Endodermal cell (in vitro differentiated cells): ENCODE data around the gene ARL2BP. TPM values are rescaled to one million over a fixed set of nuclear protein-coding genes. Genes with fewer than 3 reads are reported as not detected.
A peak's percentile ranks its signal among the peaks of the same experiment; 100 is the strongest.

Experiments
- DNase-seq: peaks from one replicate; pipeline ENCODE4 v3.0.0-alpha.2; 2017
- H3K27ac ChIP-seq: 2 replicates; pipeline ENCODE4 v1.5.1; 2013; ENCODE audit warnings: mild to moderate bottlenecking, low read depth, low read length, moderate library complexity
- H3K27me3 ChIP-seq: 2 replicates; pipeline ENCODE4 v1.6.1; 2013; ENCODE audit warnings: mild to moderate bottlenecking, low read length, moderate library complexity; ENCODE audit not compliant: insufficient read depth, control insufficient read depth, poor library complexity, severe bottlenecking
- H3K36me3 ChIP-seq: 2 replicates; pipeline ENCODE4 v1.7.0; 2013; ENCODE audit warnings: mild to moderate bottlenecking, low read length, moderate library complexity; ENCODE audit not compliant: control insufficient read depth, insufficient read depth
- H3K4me1 ChIP-seq: one replicate; pipeline ENCODE4 v1.7.0; 2013; ENCODE audit warnings: low read length; ENCODE audit not compliant: control insufficient read depth, insufficient read depth
- H3K4me3 ChIP-seq: 2 replicates; pipeline ENCODE4 v1.5.1; 2013; ENCODE audit warnings: mild to moderate bottlenecking, low read length, moderate library complexity
- H3K9ac ChIP-seq: 2 replicates; pipeline ENCODE4 v1.6.1; 2013; ENCODE audit warnings: mild to moderate bottlenecking, low read length, moderate library complexity; ENCODE audit not compliant: poor library complexity, severe bottlenecking; ENCODE audit errors: extremely low read depth
- H3K9me3 ChIP-seq: 2 replicates; pipeline ENCODE4 v1.6.1; 2013; ENCODE audit warnings: mild to moderate bottlenecking, low read length, moderate library complexity; ENCODE audit not compliant: control insufficient read depth
- H3K27ac Mint-ChIP-seq: 2 replicates; pipeline ENCODE4 v1.8.0; 2020; ENCODE audit warnings: mixed read lengths
- H3K27me3 Mint-ChIP-seq: 2 replicates; pipeline ENCODE4 v1.8.0; 2021; ENCODE audit warnings: mild to moderate bottlenecking, mixed read lengths; ENCODE audit not compliant: insufficient read depth
- H3K36me3 Mint-ChIP-seq: 2 replicates; pipeline ENCODE4 v1.8.0; 2020; ENCODE audit warnings: low read depth, mixed read lengths
- H3K4me1 Mint-ChIP-seq: 2 replicates; pipeline ENCODE4 v1.8.0; 2020; ENCODE audit warnings: mixed read lengths
- H3K4me3 Mint-ChIP-seq: 2 replicates; pipeline ENCODE4 v1.8.0; 2020; ENCODE audit warnings: mild to moderate bottlenecking, moderate library complexity, mixed read lengths
- H3K9me3 Mint-ChIP-seq: 2 replicates; pipeline ENCODE4 v1.8.0; 2020; ENCODE audit warnings: mild to moderate bottlenecking, mixed read lengths
- CTCF ChIP-seq: fragments of 200-600 bp; sonication (generic); conservative IDR thresholded peaks from 2 replicates; pipeline ENCODE4 v1.5.0; 2021; ENCODE audit warnings: antibody characterized with exemption, mild to moderate bottlenecking
- WGBS, 2 experiments: methylation state at CpG; one replicate each; pipeline versions ENCODE4 v1.1.5 to v1.1.7; 2013; ENCODE audit warnings: missing lambda C conversion rate in 2 of 2, mixed read lengths in 1 of 2; ENCODE audit not compliant: insufficient coverage in 1 of 2, insufficient read length in 1 of 2; 5-methylcytosine and 5-hydroxymethylcytosine counted together
- total RNA-seq, 2 donors: library from RNA; stranded (reverse); fragmentation: NEBNext Ultra II Directional in 1 of 2; extraction: Animal tissue kit (Norgen Biotek cat#: 25700) in 1 of 2; gene quantifications; 2 replicates in 1 of 2; 3 replicates in 1 of 2; pipeline ENCODE4 v1.2.1, GENCODE V29; 2021

ARL2BP gene
- total RNA-seq, 2 donors from 2014 or later: 22.6 to 31.3 TPM

- H3K27ac Mint-ChIP-seq: peak overlapping the region; percentile 48
- TF ChIP-seq CTCF: no peak
- no peak for DNase-seq
- no peak overlapping the region for H3K4me3 ChIP-seq
- no peak overlapping the region for H3K4me3 Mint-ChIP-seq
- no peaks in the 10 kb centered on the region for H3K27me3 ChIP-seq
- H3K4me1 ChIP-seq: peaks cover 21% of the 10 kb centered on the region
- H3K4me1 Mint-ChIP-seq: peaks cover 32% of the 10 kb centered on the region
- no peak overlapping the region for H3K27ac ChIP-seq
- peaks cover 8% of the 10 kb centered on the region for H3K36me3 ChIP-seq
- peaks cover 13% of the 10 kb centered on the region for H3K36me3 Mint-ChIP-seq
- H3K9me3 ChIP-seq: no peaks in the 10 kb centered on the region
- H3K27me3 Mint-ChIP-seq: no peaks in the 10 kb centered on the region
- H3K9me3 Mint-ChIP-seq: no peaks in the 10 kb centered on the region
- 87 to 95% methylated on average over 9 to 18 of the region's 18 CpGs for WGBS, 2 experiments
- no peak overlapping the region for H3K9ac ChIP-seq
Observed at GRCh38 chr16:57258226-57258909, 13.3 kb downstream of the ARL2BP start.

- Mint-ChIP-seq H3K27me3 (no peaks in the 10 kb centered on the region), H3K36me3 (peaks cover 10% of the 10 kb centered on the region), H3K27ac (no peak overlapping the region), H3K4me1 (peaks cover 32% of the 10 kb centered on the region), H3K4me3 (no peak overlapping the region), H3K9me3 (no peaks in the 10 kb centered on the region)
- no peak for DNase-seq
- Histone ChIP-seq H3K4me3 (no peak overlapping the region), H3K9ac (no peak overlapping the region), H3K27me3 (no peaks in the 10 kb centered on the region), H3K9me3 (no peaks in the 10 kb centered on the region), H3K36me3 (peaks cover 5% of the 10 kb centered on the region), H3K4me1 (peaks cover 21% of the 10 kb centered on the region), H3K27ac (no peak overlapping the region)
- WGBS, 2 experiments: 80 to 92% methylated on average over 1 of the region's 1 CpG
- TF ChIP-seq CTCF: no peak
Observed at GRCh38 chr16:57258910-57259475, 13.9 kb downstream of the ARL2BP start.

GRCh38 chr16:57260294-57260929, 15.4 kb downstream of the ARL2BP start:
- WGBS, 2 experiments: 10 to 26% methylated on average over 8 to 16 of the region's 16 CpGs
- Mint-ChIP-seq H3K36me3 (peaks cover 5% of the 10 kb centered on the region), H3K27me3 (no peaks in the 10 kb centered on the region), H3K27ac (peak overlapping the region; percentile 91), H3K4me1 (peaks cover 32% of the 10 kb centered on the region), H3K4me3 (no peak overlapping the region), H3K9me3 (no peaks in the 10 kb centered on the region)
- Histone ChIP-seq H3K4me3 (no peak overlapping the region), H3K36me3 (peaks cover 4% of the 10 kb centered on the region), H3K4me1 (peaks cover 21% of the 10 kb centered on the region), H3K9me3 (no peaks in the 10 kb centered on the region), H3K27ac (peak overlapping the region; percentile 62), H3K27me3 (no peaks in the 10 kb centered on the region), H3K9ac (peak overlapping the region; percentile 12)
- peak; percentile 82 for DNase-seq
- no peak for TF ChIP-seq CTCF
